GM21515 (cell line): ENCODE data around the gene WDR83.
"Not testable (repeated sequence)": the region's sequence is repeated elsewhere in the genome, so short reads cannot be mapped to it uniquely, and the experiment has no call there.

Source experiments
- ATAC-seq: cut with Tn5 transposase; IDR thresholded peaks from one replicate; pipeline ENCODE4 v1.9.1; 2021; ENCODE audit not compliant: unreplicated experiment

The WDR83 gene

DNA sequence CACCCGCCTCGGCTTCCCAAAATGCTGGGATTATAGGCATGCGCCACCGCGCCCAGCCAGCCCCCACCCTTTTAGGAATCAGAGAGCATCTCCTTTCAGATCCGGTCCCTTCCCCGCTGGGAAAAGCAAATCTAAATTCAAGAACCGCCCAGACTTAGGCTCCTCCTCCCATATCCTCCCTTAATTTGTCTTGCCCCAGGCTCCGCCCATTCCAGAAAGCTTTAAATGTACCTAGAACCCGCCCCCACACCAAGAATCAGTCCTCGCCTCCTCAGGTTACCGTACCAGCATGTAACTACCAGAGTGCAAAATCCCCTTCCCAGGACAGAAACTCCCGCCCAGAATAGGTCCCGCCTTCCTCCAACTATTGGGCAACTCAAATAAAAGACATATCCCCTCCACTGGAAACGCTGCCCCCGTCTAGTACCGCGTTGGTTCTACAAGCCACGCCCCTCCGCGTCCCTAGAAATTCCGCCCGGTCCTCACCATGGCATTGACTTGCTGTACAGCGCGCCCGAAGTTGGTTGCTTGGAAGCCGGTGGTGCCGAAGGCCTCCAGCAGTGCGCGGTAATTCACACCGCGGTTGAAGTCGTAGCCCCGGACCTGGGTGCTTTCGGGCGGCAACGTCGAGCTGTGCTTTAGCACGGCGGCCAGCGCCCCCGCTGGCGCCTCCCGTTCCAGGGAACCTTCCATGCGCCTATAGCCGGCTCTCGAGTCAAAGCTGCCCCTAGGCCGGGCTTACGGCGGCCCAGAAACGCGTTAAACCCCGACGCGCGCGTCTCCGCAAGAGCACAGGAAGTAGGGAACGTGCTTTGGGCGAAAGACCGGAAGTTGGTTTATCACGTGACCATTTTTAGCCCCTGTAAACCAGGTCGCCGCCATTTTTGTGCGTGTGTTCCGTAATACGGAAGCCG lies 14.7 kb downstream of the WDR83 start, which contains the start of gene DHPS:
Gene DHPS (minus strand): TSS at position 807 of the 914 bp plus-strand sequence. CDS start 114 bp downstream, at position 693.
- ATAC-seq: peak; percentile 54

- no peak for ATAC-seq
These were observed 19.2 kb downstream of the WDR83 start for GRCh38 chr19:12685831-12686230.

GRCh38 chr19:12687496-12688196 lies 21.0 kb downstream of the WDR83 start, which contains the start of gene GNG14:
Gene GNG14 (plus strand): TSS chr19:12687998. CDS start chr19:12688049, 51 bp downstream.
- no peak for ATAC-seq

DNA sequence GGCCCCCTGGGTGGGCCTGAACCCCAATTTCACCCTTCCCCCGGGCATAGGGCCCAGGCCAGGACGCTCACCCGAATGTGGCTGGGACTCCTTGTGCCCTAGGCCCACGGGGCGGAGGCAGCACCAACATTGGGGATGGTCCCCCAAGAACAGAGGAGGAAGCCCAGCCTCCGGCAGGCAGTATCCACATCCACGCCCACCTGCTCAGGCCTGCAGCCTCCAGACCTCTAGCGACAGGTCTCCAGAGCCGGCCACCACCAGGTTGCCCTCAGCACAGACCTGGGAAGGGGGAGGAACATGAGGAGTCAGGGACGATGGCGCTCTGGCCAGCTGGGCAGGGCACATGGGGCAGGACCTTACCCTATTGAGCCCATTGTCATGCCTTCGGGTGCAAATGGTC lies 22.4 kb downstream of the WDR83 start:
- ATAC-seq: no peak

GRCh38 chr19:12689581-12690216 lies 23.1 kb downstream of the WDR83 start:
- ATAC-seq: no peak

DNA sequence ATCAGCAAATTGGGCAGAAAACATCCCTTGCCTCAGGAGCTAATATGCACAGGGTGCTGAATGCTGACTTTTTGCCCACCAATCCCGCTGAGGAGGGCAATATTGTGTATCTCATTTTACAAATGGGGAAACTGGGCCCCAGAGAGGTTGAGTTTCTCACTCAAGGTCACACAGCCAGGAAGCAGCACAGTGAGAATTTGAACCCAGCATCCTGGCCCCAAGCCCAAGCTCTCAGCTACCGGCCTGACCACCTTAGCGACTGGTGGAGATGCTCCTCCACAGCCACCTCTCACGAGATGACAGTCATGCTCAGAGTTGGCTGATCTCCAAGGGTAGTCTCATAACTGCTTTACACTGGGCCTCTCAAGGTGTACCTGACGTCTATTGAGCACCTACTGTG lies 26.4 kb downstream of the WDR83 start:
- no peak for ATAC-seq

DNA sequence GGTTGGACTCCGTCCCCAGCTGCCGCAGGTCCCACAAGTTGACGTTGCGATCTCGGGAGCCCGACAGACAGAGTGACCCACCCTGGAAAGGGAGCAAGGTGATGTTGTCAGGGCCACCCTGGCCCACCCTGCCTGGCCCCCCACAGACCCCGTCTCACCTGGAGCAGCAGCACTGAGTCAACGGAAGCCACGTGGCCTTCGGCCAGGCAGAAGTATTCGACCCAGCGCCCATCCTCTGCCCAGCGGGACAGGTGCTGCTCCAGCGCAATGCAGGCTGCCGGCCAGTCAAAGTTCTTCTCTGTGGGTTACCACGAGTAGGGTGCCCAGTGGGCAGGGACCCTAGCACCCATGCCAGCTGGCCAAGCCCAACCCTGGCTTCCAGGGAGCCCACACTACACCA lies 28.0 kb downstream of the WDR83 start:
- ATAC-seq: no peak

- no peak for ATAC-seq
These were observed 28.5 kb downstream of the WDR83 start for GRCh38 chr19:12695096-12695495.

DNA sequence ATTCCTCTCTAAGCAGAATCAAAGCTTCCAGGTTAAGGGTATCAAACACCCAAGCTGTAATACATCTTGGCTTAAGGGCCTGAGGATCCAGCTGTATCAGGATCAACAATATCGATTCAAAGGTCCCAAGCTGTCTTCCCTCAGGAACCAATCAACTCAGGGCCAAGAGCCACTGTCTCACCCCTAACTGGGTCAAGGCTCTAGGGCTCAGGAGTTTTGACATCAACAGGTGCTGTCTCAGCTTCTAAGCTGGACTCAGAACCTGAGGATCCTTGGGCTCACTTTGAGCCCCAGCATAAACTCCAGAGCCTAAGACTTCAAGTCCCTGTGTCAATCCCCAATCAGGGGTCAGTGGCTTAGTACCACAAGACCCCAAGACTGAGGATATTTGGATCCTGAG lies 28.9 kb downstream of the WDR83 start:
- no peak for ATAC-seq

DNA sequence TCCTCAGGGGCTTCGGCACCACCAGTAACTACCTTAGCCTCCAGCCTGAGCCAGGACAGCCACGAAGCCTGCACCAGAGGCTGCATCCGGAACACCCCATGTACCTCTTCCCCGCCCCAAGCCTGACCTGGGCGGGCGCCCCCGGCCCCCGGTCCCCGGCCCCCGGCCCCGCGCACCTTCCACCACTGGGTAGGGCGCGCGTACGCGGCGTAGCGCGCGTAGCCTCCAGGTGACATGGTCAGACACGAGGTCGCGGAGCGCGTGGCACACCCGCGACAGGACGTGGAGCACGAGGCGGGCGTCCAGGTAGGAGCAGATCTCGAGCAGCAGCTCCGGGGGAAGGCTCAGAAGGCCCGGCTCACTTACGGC lies 29.4 kb downstream of the WDR83 start:
- ATAC-seq: peak; percentile 7

DNA sequence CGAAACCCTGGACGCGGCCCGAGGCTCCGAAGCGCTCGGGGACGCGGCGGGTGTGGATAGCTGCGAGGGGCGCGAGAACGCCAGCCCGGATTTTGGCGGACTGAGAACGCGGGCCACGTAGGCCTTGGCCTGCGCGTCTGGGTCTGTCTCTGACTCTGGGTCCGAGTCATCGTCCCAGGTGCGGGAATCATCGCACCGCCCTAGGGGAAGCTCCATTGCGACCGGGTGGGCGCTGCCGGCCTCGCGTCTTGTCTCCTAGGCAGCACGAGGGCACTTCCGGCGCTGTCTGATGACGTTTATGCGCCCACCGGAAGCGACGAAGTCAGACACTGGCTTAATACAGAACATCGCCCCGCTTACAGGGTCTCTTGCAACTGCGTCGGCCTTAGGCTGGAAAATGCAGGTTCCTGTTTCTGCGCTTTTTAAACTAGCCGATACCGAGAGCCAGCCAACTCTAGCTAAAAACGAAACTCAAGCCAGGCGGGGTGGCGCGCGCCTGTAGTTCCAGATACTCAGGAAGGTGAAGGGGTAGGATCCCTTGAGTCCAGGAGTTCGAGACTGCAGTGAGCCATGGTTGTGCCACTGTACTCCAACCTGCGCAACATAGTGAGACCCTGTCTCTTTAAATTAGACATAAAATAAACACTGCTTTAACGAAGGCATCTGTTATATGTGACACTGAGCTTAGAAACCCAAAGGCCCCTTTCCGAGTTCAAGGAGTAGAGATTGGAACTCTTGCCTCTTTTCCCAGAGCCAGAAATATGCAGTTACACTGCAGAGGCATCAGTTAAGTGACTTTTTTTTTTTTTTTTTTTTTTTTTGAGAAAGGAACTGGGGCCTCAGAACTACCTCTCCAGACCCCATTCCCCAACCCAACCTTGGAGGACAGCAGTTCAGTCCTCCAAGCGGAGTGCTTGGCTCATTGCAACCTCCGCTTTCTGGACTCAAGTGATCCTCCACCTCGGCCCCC lies 30.0 kb downstream of the WDR83 start, which contains the start of gene FBXW9:
Gene FBXW9 (minus strand): TSS at position 266 of the 970 bp plus-strand sequence. CDS start 50 bp downstream, at position 216.
- ATAC-seq: peak; percentile 61

- not testable (repeated sequence) for ATAC-seq
These were observed 30.8 kb downstream of the WDR83 start for GRCh38 chr19:12697425-12697824.

DNA sequence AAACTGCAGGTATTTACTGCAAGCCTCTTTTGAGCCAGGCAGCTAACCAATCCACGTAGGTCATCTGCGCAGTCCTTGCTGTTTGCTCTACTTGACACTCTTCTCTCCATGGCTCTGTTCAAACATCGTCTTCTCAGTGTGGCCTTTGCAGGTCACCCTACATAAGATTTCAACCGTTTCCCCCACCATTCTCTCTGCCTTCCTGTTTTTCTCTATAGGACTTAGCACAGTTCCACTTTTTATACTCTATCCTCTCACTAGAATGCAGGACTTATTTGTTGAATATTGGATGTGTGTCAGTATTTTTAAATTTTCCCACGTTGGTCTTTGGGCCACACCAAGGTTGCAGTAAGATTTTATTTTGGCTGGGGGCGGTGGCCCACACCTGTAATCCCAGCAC lies 31.5 kb downstream of the WDR83 start:
- ATAC-seq: no peak

GRCh38 chr19:12701596-12702282 lies 35.1 kb downstream of the WDR83 start:
- ATAC-seq: no peak

- no peak for ATAC-seq
These were observed 36.4 kb downstream of the WDR83 start for GRCh38 chr19:12703046-12703445.

- ATAC-seq: no peak
These were observed 38.6 kb downstream of the WDR83 start for GRCh38 chr19:12705169-12705568.

GRCh38 chr19:12705654-12706331 lies 39.2 kb downstream of the WDR83 start:
- no peak for ATAC-seq

DNA sequence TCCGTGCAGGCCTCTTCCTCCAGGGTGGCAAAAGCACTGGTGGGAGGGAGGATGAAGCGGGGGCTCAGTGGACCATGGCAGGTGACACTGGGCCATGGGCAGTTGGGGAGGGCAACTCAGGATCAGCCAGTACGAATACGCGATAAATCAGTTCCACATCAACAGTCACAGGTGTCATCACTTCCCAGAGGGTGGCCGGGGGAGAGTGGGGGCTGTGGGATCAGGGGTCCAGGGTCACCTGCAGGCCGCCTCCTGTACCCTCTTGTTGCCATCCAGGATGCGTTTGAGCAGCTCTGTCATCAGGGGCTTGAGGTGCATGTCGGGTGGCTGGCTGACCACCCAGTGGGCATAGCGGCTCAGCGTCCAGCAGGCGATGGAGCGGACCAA lies 39.7 kb downstream of the WDR83 start:
- no peak for ATAC-seq

GRCh38 chr19:12708641-12709040 lies 42.0 kb downstream of the WDR83 start:
- ATAC-seq: no peak
